ENCODE measurements around the gene MED8. TPM values are rescaled to one million over a fixed set of nuclear protein-coding genes. Genes with fewer than 3 reads are reported as not detected.

MED8 gene
- total and polyA plus RNA-seq, 2 of the 13 experiments (the other 11 are each of a cell fraction or from before 2014, with no cell fraction given): 16.9 to 77.4 TPM

DNA sequence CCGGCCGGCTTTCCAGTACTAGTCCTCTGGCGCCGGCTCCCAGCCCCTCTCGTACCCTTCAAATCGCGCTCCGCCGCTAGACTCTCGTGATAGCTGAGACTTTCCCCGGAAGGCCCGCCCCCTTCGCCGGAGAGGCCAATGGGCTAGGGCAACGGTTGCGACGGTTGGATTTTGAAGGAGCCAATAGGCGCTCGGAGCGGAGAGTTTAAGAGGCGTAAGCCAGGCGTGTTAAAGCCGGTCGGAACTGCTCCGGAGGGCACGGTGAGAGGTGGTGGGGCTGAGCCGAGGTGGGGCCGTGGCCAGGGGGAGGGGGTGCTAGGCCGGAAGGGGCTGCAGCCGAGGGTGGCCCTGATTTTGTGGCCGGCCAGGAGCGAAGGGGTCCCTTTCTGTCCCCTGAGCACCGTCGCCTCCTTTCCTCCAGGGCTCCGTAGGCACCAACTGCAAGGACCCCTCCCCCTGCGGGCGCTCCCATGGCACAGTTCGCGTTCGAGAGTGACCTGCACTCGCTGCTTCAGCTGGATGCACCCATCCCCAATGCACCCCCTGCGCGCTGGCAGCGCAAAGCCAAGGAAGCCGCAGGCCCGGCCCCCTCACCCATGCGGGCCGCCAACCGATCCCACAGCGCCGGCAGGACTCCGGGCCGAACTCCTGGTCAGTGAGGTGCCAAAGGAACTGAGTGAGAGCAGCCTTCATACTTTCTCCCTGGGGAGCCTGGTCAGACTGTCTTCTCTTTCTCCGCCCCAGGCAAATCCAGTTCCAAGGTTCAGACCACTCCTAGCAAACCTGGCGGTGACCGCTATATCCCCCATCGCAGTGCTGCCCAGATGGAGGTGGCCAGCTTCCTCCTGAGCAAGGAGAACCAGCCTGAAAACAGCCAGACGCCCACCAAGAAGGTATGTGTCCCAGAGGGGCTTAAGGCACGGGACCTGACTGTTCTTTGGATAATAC is 30.6 kb downstream of the MED8 start, which contains the start of gene CDC20 (continued):
- TF ChIP-seq TARDBP (CRISPR knock-in tag; IDR thresholded peaks at IDR 0.05): no peak; the same call in none of the 2 replicates
- peak; percentile 54; the same call in 1 of the 2 replicates for TF ChIP-seq KDM5B (CRISPR knock-in tag; IDR thresholded peaks at IDR 0.05; ENCODE audit: borderline replicate concordance)
- TF ChIP-seq, protein P1, sequence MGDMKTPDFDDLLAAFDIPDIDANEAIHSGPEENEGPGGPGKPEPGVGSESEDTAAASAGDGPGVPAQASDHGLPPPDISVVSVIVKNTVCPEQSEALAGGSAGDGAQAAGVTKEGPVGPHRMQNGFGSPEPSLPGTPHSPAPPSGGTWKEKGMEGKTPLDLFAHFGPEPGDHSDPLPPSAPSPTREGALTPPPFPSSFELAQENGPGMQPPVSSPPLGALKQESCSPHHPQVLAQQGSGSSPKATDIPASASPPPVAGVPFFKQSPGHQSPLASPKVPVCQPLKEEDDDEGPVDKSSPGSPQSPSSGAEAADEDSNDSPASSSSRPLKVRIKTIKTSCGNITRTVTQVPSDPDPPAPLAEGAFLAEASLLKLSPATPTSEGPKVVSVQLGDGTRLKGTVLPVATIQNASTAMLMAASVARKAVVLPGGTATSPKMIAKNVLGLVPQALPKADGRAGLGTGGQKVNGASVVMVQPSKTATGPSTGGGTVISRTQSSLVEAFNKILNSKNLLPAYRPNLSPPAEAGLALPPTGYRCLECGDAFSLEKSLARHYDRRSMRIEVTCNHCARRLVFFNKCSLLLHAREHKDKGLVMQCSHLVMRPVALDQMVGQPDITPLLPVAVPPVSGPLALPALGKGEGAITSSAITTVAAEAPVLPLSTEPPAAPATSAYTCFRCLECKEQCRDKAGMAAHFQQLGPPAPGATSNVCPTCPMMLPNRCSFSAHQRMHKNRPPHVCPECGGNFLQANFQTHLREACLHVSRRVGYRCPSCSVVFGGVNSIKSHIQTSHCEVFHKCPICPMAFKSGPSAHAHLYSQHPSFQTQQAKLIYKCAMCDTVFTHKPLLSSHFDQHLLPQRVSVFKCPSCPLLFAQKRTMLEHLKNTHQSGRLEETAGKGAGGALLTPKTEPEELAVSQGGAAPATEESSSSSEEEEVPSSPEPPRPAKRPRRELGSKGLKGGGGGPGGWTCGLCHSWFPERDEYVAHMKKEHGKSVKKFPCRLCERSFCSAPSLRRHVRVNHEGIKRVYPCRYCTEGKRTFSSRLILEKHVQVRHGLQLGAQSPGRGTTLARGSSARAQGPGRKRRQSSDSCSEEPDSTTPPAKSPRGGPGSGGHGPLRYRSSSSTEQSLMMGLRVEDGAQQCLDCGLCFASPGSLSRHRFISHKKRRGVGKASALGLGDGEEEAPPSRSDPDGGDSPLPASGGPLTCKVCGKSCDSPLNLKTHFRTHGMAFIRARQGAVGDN (CRISPR knock-in tag; IDR thresholded peaks at IDR 0.05): peak; percentile 70
- peak; percentile 100 for TF ChIP-seq SAP130 (CRISPR knock-in tag; IDR thresholded peaks at IDR 0.05; ENCODE audit: low read depth)
- TF ChIP-seq MAZ (IDR thresholded peaks at IDR 0.05; ENCODE audit: borderline replicate concordance, low read depth, low read length): no peak
- TF ChIP-seq MAZ (CRISPR knock-in tag; IDR thresholded peaks at IDR 0.05; ENCODE audit: low read depth): peak; percentile 66; the same call in 1 of the 2 replicates
- TF ChIP-seq HDAC2 (CRISPR knock-in tag; IDR thresholded peaks at IDR 0.05): peak; percentile 79
- peak; percentile 100 for TF ChIP-seq HDAC1 (CRISPR knock-in tag; IDR thresholded peaks at IDR 0.05)
- TF ChIP-seq ZHX1 (CRISPR knock-in tag; IDR thresholded peaks at IDR 0.05; ENCODE audit: low read depth): 0 out of 2 replicates have a peak, but pooled peaks have one; percentile 65
- peak; percentile 54; the same call in 1 of the 2 replicates for TF ChIP-seq REPIN1 (CRISPR knock-in tag; IDR thresholded peaks at IDR 0.05; ENCODE audit: borderline replicate concordance, low read depth)
- TF ChIP-seq ZSCAN5A (CRISPR knock-in tag; IDR thresholded peaks at IDR 0.05; ENCODE audit: borderline replicate concordance): peak; percentile 94
- TF ChIP-seq JUN (CRISPR knock-in tag; IDR thresholded peaks at IDR 0.05): no peak
- TF ChIP-seq, protein P2, sequence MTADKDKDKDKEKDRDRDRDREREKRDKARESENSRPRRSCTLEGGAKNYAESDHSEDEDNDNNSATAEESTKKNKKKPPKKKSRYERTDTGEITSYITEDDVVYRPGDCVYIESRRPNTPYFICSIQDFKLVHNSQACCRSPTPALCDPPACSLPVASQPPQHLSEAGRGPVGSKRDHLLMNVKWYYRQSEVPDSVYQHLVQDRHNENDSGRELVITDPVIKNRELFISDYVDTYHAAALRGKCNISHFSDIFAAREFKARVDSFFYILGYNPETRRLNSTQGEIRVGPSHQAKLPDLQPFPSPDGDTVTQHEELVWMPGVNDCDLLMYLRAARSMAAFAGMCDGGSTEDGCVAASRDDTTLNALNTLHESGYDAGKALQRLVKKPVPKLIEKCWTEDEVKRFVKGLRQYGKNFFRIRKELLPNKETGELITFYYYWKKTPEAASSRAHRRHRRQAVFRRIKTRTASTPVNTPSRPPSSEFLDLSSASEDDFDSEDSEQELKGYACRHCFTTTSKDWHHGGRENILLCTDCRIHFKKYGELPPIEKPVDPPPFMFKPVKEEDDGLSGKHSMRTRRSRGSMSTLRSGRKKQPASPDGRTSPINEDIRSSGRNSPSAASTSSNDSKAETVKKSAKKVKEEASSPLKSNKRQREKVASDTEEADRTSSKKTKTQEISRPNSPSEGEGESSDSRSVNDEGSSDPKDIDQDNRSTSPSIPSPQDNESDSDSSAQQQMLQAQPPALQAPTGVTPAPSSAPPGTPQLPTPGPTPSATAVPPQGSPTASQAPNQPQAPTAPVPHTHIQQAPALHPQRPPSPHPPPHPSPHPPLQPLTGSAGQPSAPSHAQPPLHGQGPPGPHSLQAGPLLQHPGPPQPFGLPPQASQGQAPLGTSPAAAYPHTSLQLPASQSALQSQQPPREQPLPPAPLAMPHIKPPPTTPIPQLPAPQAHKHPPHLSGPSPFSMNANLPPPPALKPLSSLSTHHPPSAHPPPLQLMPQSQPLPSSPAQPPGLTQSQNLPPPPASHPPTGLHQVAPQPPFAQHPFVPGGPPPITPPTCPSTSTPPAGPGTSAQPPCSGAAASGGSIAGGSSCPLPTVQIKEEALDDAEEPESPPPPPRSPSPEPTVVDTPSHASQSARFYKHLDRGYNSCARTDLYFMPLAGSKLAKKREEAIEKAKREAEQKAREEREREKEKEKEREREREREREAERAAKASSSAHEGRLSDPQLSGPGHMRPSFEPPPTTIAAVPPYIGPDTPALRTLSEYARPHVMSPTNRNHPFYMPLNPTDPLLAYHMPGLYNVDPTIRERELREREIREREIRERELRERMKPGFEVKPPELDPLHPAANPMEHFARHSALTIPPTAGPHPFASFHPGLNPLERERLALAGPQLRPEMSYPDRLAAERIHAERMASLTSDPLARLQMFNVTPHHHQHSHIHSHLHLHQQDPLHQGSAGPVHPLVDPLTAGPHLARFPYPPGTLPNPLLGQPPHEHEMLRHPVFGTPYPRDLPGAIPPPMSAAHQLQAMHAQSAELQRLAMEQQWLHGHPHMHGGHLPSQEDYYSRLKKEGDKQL (CRISPR knock-in tag; IDR thresholded peaks at IDR 0.05; ENCODE audit: low read depth): no peak

Measured in HepG2 (cell line).